NCI-H345 (cell line): ENCODE data around the gene SEZ6L.

Source experiments
- DNase-seq: peaks from one replicate; lab custom pipeline; 2025; lab: John Stamatoyannopoulos, UW

SEZ6L gene

DNA sequence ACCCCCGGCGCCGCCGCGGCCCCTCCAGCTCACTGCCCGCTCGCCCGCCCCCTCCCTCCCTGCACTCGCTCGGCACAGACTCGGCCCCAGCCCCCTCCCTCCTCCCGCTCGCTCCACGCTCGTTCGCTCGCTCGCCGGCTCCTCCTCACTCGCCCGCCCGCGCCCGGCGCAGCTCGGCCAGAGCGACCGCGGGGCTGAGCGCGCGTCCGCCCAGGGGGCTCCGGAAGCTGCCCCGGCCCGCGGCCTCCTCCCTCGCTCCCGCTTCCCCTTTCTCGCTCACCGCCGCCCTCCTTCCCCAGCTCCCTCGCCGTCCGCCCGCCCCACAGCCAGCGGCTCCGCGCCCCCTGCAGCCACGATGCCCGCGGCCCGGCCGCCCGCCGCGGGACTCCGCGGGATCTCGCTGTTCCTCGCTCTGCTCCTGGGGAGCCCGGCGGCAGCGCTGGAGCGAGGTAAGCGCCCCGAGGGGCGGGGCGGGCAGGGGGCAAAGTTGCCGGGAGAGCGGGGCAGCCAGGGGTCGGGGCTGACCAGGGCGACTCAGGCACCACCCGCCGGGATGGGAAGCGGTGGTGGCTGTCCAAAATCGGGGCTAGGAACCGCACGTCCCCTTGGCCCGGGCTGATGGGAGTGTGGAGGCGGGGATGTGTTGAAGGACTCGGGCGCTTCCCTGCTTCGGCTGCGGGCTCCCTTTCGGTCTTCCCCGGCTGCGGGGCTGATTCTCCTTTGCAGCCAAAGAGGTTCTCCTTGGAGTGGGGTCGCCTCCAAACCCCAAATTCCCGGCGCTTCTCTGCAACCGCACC is at the start of gene SEZ6L:
Gene SEZ6L (plus strand): TSS at position 148 of the 797 bp plus-strand sequence. CDS start 208 bp downstream, at position 356.
- peak; percentile 61 for DNase-seq

DNA sequence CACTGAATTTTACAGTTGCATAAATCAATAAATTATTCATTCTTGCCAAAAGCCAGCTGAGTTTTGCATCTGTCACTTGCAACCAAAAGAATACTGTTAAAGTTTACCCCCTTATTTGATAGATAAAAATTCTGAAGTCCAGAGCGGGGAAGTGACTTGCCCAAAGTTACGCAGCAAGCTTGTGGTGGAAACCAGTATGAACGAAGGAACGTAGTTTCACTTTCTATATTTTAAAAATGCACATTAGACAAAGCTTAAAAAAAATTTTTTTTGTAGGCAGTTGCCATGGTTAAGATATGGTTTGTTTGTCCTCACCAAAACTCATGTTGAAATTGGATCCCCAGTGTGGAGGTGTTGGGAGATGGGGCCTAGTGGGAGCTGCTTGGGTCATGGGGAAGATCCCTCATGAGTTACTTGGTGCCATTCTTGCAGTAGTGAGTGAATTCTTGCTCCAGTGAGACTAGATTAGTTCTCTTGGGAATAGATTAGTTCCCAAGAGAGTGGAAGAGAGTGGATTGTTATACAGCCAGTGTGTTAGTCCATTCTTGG is 46.3 kb upstream of the SEZ6L start:
- DNase-seq: no peak

DNA sequence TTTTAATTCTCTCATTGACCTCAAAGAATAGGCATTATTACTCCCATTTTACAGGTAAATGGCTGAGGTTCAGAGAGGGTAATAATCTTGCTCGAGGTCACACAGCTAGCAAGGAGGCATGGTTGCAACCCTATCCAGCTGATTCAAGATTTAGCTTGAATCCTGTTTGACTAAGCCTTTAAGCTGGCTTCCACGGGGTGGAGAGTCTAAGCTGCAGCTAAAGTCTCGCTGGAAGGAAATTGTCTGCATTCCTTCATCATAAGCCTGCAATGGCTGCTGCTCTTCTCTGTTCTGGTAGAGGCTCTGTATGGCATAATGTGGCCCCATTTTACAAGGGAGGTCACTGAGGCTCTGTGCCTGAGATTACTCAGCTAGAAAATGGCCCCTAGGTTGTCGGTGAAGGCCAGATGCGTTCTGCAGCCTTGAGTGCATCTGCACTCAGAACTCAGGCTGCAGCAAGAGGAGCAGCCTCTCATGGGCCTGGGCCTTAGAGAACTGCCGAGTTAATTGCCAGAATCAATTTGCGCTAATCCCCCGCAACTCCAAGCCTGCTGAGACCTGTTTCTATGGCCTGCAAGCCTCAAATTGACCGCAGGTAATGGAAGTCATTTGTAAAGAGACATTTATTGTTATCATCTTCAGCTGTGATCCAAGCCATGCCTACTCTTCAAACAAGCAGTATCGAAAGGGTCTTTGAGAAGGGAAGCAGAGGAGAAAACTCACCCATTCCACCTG is 44.1 kb upstream of the SEZ6L start:
- DNase-seq: peak; percentile 27

DNA sequence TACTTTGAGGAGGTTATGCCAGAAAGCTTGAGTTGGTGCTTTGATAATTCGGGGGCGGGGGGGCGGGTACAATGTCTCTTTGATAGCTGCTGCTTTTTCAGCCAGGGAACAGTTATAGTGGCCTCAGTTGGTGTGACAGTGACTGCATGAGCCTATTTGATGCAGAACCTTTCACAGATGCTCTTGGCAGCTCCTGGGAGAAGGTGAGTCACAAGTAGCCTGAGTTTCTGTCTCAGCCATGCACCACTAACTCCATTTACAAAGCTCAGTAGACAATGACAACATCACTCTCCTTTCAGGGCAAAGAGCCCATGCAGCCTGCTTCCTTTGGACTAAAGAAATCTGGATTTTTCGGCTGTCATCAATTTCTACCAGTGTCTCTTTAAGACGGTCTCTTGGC is 42.1 kb upstream of the SEZ6L start:
- peak; percentile 44 for DNase-seq

DNA sequence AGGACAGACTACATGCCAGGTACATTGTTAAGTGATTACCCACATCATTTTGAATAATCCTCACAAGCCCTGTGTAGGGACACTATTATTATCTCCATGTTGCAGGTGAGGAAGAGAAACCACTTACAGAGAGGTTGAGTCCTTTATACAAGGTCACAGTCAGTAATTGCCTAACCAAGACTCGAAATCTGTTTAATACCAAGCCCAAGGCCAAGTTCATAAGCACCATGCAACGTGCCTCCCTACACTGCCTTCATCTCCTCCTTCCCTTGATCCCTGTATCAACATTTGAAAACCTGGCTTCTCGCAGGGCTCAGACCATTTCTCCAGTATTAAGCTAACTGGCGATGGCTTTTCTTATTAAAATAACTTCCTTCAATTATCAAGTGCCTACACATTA is 41.7 kb upstream of the SEZ6L start:
- DNase-seq: no peak

DNA sequence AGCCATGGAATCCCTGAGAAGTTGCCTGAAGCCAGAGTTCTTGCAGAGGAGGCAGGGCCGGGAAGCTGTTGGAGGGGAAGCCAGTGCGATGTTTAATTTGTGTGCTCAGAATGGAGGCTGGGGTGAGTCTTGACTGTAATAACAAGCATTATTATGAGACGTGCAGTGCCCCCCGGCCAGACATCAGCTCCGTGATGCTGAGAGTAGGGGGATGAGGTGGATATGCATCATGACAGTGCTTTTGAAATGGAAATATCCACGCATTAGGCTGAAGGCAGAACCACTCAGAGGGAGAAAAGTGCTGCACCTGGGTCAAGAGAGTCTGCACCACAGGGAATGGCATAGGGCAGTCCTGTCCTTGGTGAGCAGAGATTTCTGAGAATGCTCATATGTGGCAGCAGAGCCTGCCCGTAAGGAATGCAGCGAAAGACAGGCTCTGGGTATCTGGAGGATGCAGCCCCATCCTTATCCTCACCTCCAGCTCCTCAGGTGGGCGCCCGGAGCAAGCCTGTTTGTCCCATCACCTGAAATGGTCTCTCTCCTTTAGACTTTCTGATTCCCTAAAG is 37.6 kb upstream of the SEZ6L start:
- DNase-seq: no peak

DNA sequence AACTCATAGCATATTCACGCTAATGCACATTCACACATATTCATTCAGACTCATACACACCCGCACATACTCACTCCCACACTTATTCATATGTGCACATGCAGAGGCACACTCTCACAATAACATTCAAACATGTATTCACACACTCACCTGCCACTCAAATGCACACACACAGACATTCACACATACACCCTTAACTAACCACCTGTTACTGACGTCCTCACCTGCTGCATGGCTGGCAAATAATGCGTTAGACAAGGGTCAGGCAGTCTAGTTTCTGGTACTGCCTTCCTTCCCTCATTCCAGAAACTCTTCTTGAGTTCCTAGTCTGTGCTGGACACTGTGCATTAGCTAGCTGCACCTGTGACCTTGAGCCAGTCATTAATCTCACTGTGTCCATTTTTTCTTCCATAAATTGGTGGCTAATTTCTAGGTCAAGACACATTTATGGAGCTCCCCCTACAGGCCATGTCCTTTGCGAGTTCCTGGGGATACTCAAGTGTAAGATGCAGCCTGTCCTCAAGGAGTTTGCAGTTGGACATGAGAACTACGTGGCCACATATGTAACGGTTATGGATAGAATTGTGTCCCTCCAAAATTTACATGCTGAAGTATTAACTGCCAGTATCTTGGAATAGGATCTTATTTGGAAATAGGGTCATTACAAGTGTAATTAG is 34.5 kb upstream of the SEZ6L start:
- DNase-seq: no peak

DNA sequence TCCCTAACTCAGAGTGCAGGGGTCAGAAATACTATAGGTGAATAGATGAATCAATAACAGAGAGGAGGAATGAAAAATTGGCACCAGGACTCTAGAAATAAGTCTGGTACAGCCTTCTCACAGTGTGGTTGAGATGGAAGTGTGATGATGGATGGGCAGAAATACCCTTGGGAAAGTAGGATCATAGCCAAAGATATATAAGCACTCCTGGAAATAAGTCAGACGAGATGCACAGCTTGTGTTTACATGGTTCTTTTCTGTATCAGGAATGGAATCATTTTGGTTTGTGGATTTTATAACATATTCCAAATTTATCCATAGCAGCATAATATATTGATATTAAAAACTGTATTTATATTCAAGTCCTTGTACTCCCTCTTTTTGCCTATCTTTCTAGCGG is 33.5 kb upstream of the SEZ6L start:
- no peak for DNase-seq

DNA sequence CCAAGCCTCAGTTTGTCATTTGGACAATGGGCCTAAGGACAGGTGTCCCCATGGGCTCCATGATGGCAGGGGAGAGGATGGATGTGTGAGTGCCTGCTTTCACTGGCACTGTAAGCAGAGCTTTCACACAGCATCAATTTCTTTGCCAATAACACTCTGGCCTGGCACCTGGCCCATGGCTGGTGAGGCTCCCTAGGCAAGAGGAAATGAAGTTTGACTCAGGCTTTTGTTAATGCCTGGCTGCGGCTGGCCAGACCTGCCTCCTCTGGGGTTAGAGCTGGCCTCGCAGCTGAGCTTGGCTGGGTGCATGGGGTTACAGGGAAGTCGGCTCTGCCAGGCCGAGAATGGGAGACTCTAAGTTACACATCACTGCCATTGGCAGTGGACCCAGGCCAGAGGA is 30.0 kb upstream of the SEZ6L start:
- DNase-seq: peak; percentile 58

DNA sequence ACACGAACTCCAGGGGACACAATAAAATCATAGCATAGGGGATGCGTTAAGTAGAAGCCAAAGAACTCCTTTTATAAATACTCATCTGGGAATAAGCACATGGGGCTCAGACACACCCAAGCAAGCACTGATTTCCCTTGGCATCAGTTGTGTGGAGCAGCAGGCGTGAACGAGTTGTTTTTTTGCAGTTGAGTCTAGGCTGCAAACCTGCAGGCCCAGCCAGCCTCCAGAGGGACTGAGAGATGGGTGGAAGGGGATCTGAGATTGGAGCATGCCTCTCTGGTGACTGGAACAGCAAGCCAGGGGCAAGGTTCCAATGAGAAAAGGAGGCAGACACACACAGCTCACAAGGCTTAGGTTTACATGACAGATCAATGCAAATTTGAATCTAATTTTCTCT is 27.4 kb upstream of the SEZ6L start:
- no peak for DNase-seq

DNA sequence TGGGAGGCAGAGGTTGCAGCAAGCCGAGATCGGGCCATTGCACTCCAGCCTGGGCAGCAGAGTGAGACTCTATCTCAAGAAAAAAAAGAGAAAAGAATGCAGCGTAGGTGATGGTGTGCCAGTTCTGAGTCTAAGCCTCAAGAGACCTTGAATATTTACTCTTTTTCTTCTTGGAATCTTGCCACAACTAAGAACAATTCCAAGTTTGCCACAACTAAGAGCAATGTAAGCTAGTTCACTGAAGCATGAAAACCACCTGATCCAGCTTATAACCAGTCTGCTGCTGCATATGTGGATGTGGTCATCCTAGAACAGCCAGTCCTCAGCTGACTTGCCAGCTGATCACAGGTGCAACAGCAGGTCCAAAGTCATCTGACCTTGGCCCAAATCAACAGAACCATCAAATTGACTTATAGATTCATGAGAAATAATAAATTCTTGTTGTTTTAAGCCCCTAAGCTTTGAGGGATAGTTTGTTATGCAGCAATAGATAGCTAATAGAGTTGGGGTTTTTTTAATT is 25.4 kb upstream of the SEZ6L start:
- no peak for DNase-seq

DNA sequence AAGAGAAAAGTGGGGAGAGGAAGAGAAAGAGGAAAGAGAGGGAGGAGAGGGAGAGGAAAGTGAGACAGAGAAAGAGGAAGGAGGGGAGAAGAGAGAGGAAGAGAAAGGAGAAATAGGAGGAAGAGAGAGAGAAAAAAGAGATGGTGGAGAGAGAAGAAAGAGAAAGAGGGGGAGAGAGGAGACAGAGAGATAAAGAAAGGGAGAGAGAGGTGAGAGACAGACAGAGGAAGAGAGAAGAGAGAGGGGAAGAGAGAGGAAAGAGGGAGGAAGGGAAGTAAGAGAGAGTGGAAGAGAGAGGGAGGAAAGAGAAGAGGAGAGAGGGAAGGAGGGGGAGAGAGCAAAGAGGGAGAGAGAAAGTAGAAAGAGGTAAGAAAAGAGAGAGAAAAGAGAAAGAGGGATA is 9.4 kb upstream of the SEZ6L start:
- DNase-seq: no peak

DNA sequence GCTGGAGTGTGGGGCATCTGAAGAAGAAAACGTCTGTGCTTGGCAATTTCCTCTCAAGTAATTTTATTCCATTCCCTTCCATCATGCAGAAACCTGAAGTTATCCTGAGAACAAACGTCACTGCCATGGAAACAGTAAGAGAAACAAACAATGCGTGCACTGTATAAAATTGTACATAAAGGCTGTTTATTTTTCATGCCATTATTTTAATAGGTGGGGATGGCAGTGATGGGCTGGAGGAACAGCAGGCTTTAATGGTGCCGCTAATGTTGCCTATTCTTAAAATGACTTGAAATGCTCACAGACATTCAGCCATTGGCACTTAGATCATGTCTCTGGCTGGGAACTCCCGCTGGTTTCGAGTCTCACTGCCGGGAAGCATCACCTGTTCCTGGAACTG is 7.5 kb upstream of the SEZ6L start:
- DNase-seq: no peak

DNA sequence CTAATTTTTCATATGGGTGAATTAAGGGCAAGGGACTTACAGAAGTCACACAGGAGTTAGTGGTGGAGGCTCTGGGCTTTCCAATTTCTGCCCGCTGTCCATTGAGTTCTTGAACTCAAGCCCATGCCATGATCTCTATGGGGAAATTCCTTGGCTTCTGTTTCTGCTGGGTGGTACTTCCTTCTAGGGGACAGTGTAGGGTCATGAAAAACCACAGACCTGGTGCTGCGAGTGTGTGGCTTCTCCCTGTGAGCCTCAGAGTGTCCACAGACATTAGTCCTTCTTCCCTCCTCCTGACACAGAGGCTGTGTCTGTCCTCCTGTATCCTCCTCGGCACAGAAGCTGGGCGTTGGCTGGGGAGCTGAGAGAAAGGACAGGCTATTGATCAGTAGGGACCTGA is 6.3 kb upstream of the SEZ6L start:
- no peak for DNase-seq

DNA sequence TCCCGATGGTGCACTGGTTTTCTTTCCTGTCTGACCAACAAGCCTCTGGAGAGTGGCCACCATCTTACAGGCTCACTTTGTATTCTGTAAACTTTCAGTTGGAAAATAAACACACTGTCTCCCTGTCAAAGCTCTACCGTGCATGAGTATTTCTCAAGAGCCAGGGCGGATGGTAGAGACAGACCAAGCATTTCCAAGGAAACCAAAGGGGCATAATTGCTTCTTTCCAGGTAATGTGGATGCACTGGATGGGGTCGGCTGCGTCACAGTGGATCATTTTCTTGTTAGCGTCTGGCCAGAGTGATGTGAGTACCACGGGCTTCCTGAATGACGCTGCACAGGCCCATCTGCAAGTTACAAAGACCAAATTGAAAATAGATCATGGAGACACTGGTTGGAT is 5.1 kb upstream of the SEZ6L start:
- DNase-seq: no peak

DNA sequence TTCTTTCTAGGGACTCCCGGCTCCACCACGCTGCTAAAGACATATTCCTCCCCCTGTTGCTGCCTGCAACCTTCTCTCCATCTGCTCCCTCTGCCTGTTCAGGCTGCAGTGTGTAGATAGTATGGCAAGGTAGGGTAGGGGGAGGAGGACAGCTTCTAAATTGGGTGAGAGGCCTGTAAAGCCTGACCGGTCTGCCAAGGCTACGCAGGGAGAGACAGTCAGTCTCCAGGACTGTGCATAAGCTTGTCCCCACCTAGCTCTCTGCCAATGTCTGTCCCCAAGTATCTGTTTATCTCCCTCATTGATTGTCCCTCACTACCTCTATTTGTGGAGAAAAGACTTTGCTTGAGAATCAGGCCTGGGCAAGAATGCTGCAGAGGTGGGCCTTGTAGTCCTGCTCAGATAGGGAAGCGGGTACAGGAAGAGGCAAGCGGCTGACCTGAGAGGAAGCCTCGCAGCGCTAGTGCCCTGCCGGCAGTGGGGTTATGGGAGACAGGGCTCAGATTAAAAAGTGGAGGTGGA is 871 bp upstream of the SEZ6L start:
- peak; percentile 37 for DNase-seq

DNA sequence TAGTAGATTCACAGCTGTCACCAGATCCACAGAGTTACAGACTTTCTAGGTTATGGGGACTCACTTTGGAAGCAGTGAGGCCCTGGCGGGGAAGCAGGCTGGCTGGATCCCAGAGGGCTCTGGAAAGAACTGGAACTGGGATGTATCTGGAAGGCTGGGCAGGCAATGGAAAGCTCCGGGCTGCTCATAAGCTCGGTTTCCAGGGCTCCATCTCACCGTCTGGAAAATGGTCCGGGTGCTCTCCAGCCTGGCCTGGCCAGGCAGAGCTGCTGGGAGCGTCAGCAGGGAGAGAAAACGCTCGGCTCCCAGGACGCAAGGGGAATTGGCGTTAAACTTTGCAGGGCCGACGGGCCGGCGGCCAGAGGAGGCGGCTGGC is 335 bp upstream of the SEZ6L start:
- peak; percentile 37 for DNase-seq

DNA sequence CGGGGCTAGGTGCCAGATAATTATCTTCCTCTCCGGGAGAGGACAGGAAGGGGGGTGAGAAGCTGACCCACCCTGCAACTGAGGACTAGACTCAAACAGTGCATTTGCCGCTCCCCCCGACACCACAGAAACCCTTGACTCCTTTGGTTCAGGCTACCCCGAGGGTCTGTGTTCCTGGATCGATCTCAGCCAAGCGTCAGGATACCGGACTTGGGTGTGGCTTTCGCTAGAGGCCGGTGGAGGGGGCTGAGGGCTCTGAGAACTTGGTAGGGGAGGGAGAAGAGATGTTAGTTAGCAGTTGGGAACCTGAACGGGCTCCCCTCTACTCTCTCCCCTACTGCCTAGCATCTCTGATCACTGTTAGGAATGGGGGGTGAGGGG is 840 bp downstream of the SEZ6L start:
- DNase-seq: peak; percentile 20

DNA sequence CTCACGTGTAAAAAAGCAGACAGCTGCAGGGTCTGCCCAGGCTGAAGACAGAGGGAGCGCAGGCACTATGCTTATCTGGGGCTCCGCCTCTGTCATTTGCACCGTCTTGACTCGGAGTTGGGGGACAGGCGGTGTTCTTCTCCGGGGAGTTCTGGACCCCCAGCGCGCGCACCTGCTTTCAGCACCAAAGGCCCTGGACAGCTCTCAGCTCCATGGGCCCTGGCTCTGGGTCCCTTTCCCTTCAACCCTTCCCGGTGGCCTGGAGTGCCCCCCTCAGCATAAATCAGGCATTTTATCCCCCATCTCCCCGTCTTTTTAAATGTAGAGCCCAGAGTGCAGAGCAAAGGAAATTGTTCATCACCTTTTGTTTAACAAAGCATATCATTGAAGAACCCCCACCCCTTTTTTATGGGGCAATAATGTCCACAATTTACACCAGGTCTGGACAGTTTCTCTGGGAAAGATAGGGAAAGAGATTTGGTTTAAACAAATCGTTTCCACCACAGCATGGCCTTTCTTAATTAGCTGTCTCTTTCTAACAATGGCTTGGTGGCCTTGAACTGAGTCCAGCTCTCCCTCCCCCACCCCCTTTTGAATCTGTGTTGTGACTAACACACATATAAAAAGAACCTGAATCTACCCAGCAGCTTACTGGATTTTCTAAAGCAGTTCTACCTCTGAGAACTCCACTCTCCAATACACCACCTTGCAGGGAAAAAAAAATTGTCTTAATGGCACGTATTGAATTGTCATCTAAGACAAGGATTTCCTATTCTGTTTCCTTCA is 1.7 kb downstream of the SEZ6L start:
- peak; percentile 64 for DNase-seq

DNA sequence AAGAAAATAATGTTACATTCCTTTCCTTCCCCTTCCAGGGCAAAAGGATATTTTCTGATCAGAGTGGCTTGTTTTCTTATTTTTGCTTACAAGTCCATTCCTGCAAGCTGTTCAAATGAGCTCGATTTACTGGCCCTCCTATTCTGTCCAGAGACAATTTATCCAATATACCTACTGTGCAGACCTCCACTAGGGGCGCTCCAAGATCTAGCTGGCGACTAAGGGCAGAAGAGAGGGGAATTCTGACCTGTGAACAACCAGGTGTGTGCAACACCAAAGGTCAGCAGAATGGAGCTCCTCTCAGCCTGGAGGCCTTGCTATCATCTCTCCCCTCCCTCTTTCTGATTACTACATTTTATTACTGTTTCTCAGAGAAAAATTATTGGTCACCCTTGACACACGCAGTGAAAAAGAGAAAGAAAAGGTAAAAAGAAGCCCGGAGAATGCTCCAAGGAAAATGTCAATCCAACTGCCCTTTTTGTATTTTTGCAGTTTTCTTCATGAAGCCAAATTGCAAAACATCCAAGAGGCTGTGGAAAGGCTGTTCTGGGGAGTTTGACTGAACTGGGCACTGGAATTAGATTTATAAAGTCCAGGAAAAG is 3.2 kb downstream of the SEZ6L start:
- DNase-seq: peak; percentile 65

DNA sequence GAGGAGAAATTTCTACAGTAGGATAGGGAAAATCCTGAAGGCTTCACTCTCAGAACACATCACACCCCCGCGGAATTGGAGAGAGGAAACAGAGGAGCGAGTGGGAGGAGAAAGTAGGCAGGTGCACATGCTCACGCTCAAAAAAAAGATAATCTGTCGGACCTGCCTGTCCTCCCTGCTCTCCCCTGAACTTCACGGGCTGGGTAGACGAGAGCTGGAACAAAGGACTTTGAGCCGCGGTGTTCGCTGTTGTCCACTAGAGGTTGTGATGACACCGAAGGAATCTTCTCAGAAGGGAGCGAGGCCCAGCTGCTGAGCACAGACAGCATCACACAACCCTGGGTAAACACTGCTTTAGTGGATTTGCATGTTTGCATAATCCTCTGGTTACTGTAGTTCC is 5.0 kb downstream of the SEZ6L start:
- DNase-seq: peak; percentile 15
